PC-9 (cell line): ENCODE results near the gene VPS16.

ENCODE experiments used
- EZH2 ChIP-seq: fragments of 200-600 bp; sonication (generic); IDR thresholded peaks from 2 replicates; pipeline ENCODE4 v1.8.0; 2017; ENCODE audit warnings: antibody characterized with exemption, low read depth
- TF ChIP-seq, protein P1 (sequence below): fragments of 200-600 bp; sonication (generic); conservative IDR thresholded peaks from 2 replicates; pipeline ENCODE4 v1.6.1; 2017; ENCODE audit warnings: mixed run types, antibody characterized with exemption, mild to moderate bottlenecking, moderate library complexity

DNA sequence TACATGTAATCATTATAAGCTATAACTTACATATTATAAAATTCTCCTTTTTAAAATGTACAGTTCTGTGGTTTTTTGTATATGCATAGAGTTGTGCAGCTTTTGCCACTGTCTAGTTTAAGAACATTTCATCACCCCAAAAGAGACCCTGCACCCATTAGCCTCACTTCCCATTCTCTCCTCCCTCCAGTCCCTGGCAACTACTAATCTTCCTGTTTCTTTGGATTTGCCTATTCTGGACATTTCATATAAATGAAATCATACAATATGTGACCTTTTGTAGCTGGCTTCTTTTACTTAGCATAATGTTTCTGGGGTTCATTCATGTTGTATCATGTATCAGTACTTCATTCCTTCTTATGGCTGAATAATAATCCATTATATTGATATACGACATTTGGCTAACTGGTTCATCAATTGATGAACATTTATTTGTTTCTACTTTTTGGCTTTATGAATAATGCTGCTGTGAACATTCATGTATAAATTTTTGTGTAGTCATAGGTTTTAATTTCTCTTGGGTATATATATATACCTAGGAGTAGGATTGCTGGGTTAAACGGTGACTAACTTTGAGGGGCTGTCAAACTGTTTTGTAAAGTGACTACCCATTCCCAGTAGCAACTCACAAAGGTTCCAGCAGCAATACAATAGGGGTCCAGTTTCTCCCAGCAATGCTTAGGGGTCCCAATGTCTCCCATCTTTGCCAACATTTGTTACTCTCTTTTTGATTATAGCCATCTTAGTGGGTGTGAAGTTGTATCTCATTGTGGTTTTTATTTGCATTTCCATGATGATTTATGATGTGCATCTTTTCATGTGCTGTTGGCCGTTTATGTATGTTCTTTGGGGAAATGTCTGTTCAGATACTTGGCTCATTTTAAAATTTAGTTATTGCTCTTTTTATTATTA lies 43.4 kb downstream of the VPS16 start:
- TF ChIP-seq, protein P1, sequence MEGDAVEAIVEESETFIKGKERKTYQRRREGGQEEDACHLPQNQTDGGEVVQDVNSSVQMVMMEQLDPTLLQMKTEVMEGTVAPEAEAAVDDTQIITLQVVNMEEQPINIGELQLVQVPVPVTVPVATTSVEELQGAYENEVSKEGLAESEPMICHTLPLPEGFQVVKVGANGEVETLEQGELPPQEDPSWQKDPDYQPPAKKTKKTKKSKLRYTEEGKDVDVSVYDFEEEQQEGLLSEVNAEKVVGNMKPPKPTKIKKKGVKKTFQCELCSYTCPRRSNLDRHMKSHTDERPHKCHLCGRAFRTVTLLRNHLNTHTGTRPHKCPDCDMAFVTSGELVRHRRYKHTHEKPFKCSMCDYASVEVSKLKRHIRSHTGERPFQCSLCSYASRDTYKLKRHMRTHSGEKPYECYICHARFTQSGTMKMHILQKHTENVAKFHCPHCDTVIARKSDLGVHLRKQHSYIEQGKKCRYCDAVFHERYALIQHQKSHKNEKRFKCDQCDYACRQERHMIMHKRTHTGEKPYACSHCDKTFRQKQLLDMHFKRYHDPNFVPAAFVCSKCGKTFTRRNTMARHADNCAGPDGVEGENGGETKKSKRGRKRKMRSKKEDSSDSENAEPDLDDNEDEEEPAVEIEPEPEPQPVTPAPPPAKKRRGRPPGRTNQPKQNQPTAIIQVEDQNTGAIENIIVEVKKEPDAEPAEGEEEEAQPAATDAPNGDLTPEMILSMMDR, result no peak
- no peak for TF ChIP-seq EZH2
